Activated T-helper 9 cell treated with anti-CD3 and anti-CD28 coated beads, Interleukin-2, amount 50 U/mL, for 16 hours (primary cell): ENCODE data around the gene DLX6.

Experiments
- DNase-seq: peaks from one replicate; pipeline ENCODE4 v3.0.0-alpha.2; 2020; ENCODE audit warnings: low read depth

DLX6 gene

DNA sequence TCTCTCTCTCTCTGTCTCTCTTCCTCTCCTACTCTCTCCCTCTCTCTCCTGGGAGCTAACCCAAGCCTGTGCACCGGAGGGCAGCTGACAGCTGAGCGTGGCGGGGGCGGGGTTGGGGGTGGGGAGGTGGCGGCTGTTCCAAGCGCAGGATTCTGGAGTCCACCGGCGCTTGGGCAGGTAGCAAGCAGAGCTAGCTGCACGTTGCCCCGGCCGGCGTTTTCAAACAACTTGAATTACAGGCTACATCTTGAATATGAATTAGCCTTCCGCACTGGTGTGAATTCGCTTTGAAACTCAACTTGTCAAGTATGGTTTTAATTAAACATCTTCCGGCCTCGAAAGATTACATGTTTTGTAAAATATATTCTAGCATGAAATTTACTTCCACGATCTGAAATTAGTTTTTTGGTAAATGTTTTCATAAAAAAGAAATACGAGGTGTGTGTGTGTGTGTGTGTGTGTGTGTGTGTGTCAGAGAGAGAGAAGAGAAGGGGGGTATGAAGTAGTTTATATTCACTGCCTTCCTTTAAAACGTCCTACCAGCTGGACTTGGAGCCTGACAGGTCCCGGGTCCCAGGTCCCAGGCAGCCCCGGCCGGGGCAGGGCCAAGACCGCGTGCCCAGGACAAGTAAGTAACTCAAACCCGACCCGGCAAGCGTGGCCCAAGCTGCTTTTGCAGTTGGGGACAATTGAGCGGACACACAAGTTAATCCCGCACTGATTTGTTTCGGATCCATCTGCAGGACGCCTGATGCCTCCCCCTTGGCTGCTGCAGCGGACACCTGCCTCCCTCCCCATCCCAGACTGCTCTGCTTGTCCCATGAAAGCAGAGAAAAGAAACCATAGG is 9.0 kb upstream of the DLX6 start:
- DNase-seq: no peak

DNA sequence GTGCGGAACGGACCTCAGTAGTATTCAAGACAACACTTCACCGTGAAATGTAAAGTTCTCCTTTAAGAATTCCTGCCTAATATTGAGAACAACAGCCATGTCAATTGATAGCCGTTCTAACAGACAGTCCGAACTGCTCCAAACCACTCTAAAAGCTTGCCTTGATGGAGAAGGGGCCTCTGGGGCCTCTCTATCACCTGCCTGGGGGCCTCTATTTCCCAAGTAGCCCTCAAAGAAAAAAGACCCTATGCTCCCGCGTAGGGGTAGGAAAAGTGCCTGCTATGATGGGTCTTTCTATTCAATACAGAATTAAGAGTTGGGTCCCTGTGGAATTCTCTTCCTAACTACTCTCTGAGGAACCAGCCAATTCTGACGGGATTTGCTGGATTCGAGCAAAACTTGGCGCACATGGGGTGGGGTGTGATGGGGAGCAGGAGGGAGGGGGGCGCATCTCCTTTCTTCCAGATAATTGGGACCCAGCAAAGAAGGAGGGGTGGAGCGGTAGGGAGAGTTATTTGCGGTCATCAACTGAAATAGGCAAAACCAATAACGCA is 8.3 kb upstream of the DLX6 start:
- no peak for DNase-seq

DNA sequence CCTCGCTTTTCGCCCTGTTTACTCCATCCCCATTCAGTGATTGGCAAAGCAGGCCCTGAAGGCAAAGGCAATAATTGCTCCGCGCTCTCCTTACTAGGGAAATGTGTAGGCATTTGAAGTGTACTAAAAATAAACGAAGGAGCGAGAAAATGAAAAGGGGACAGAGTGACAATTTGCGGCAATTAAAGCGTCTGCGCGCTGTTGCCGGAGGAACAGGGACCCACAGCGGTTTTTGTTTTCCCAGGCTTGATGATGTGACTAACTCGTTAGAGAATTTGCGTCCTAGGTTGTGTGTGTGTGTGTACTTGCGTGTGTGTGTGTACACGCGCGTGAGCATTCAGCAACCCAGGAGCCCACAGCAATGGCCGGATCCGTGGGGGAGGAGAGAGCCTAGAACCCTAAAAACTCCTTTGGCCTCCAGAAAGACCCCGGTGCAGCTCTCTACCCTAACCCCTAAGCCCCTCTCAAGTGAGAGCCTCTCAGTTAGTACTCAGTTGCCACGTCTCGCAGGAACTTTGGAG is 7.8 kb upstream of the DLX6 start:
- DNase-seq: no peak

DNA sequence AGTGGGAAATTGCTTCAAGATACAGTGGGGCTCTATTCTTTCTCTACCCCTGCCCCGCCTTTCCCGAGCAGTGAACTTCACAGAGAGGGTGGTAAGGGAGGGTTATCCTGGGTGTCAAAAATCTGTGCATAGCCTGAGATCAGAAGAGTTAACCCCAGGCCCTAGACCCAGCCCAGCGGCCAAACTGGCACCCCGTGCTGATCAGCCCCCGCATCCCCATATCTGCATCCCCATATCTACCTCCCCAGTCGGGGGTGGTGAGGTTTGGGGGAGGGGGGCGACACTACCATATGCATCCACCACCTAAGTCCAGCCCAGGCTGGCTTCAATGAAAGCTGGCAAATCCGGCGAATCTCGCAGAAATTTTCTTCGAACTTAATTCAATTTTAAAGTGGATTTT is 7.0 kb upstream of the DLX6 start:
- DNase-seq: no peak

DNA sequence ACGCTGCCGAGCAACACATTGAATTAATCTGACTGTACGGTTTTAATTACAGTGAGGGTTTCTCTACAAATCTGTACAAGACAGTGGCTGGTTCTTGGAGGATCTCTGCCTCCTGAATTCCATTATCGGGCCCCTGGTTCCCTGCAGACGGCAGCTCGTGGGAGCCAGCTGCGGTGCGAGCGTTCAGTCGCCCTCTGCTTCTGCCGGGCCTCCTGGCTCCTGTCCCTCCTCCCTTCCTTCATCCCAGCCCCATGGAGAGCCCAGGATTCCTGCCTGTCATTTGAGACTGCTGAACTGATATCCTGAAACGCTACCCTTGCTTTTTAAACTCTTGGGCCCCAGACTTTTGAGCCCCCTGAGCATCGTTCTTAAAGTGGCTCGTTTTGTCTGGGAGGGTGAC is 6.6 kb upstream of the DLX6 start:
- DNase-seq: no peak

DNA sequence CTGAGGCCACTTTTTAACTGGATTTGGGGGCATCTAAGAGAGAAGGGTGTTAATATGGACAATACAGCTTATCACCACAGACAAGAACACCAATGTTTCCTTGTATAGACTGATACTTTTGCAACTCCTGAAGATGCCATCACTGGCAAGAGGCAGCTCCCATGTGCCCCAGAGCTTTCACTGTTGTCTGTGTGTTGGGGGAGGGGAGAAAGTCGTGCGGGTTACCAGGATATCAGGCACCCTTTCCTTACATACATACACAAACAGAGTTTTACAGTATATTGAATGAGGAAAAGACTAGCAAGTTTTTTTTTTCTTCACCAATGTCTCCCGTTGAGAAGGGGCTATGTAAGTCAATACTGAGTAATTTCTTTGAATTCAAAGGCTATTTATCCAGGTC is 4.1 kb upstream of the DLX6 start:
- DNase-seq: no peak

GRCh38 chr7:97001656-97002554 is 3.4 kb upstream of the DLX6 start:
- DNase-seq: no peak

GRCh38 chr7:97002555-97003261 is 2.6 kb upstream of the DLX6 start:
- no peak for DNase-seq

GRCh38 chr7:97003262-97004246 is 1.8 kb upstream of the DLX6 start:
- no peak for DNase-seq

- DNase-seq: no peak
These were observed 838 bp upstream of the DLX6 start for GRCh38 chr7:97004247-97005182.

GRCh38 chr7:97006055-97006815 is 882 bp downstream of the DLX6 start:
- no peak for DNase-seq

GRCh38 chr7:97006816-97007582 is 1.6 kb downstream of the DLX6 start:
- DNase-seq: no peak

DNA sequence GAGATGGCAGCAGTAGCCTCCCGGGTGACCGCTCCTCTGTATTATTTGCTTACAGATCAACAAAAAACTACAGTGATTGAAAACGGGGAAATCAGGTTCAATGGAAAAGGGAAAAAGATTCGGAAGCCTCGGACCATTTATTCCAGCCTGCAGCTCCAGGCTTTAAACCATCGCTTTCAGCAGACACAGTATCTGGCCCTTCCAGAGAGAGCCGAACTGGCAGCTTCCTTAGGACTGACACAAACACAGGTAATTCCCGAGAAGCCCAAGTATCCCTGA is 2.2 kb downstream of the DLX6 start:
- no peak for DNase-seq

- DNase-seq: no peak
These were observed 3.0 kb downstream of the DLX6 start for GRCh38 chr7:97008275-97008917.

DNA sequence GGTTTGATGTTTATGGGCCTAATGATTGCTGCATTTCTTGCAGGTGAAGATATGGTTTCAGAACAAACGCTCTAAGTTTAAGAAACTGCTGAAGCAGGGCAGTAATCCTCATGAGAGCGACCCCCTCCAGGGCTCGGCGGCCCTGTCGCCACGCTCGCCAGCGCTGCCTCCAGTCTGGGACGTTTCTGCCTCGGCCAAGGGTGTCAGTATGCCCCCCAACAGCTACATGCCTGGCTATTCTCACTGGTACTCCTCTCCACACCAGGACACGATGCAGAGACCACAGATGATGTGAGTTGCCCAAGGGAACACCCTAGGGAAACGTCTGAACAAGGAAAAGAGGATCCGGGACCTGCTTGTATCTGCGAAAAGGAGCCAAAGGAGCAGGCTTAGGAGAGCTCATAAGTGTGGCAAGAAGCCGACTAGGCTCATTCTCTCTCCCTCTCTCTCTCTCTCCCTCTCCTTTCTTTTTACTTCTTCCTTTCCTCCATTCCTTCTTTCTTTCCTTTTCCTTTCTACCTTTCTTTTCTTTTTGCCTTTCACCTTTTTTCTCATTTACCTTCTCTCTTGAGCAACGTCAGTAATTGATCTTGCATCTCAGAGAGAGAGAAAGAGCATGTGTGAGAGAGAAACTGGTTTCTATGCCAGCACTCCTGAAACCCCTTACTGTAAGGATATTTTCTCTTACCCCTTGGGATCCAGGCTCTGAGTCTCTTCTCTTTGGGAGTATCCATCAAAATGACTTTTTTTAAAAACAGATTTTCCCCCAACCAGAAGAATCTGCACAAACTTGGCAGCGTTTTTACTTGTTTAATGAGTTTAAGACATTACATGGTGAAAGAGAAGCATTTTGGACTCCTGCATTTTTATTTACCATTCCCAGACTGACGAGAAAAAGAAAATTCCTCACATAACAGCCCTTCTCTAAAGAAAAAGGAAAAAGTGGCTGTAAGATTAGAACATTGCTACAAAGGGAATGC is 4.7 kb downstream of the DLX6 start:
- DNase-seq: no peak

- DNase-seq: no peak
These were observed 5.8 kb downstream of the DLX6 start for GRCh38 chr7:97011104-97011503.
